Keratinocyte (primary cell): ENCODE results near the gene RASGEF1C.
"Not testable (repeated sequence)": the region's sequence is repeated elsewhere in the genome, so short reads cannot be mapped to it uniquely, and the experiment has no call there.

ENCODE experiments used
- EZH2 ChIP-seq: IDR thresholded peaks from one replicate; pipeline ENCODE4 v1.6.1; 2012; ENCODE audit warnings: inconsistent platforms, mild to moderate bottlenecking, low read length, moderate library complexity
- TF ChIP-seq, protein P1 (sequence below), 3 experiments: IDR thresholded peaks in 1 of 3; conservative IDR thresholded peaks in 1 of 3; optimal IDR thresholded peaks in 1 of 3; 2 replicates in 2 of 3; 3 replicates in 1 of 3; pipeline versions ENCODE3 to v1.5.1; 2011; ENCODE audit warnings: low read length in 3 of 3, mild to moderate bottlenecking in 3 of 3, moderate library complexity in 2 of 3, control low read depth in 1 of 3, inconsistent platforms in 1 of 3; ENCODE audit not compliant: insufficient read depth in 2 of 3; ENCODE audit errors: extremely low read depth in 1 of 3

DNA sequence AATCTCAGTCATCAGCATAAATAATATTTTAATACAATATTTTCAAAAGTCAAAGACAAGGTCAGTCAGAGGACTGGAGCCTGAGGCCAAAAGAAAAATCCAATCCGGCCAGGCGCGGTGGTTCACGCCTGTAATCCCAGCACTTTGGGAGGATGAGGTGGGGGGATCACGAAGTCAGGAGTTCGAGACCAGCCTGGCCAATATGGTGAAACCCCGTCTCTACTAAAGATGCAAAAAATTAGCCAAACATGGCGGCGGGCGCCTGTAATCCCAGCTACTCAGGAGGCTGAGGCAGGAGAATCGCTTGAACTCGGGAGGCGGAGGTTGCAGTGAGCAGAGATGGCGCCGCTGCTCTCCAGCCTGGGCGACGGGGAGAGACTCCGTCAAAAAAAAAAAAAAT is 119.4 kb downstream of the RASGEF1C start:
- not testable (repeated sequence) for TF ChIP-seq EZH2
- TF ChIP-seq, protein P1, sequence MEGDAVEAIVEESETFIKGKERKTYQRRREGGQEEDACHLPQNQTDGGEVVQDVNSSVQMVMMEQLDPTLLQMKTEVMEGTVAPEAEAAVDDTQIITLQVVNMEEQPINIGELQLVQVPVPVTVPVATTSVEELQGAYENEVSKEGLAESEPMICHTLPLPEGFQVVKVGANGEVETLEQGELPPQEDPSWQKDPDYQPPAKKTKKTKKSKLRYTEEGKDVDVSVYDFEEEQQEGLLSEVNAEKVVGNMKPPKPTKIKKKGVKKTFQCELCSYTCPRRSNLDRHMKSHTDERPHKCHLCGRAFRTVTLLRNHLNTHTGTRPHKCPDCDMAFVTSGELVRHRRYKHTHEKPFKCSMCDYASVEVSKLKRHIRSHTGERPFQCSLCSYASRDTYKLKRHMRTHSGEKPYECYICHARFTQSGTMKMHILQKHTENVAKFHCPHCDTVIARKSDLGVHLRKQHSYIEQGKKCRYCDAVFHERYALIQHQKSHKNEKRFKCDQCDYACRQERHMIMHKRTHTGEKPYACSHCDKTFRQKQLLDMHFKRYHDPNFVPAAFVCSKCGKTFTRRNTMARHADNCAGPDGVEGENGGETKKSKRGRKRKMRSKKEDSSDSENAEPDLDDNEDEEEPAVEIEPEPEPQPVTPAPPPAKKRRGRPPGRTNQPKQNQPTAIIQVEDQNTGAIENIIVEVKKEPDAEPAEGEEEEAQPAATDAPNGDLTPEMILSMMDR (optimal IDR thresholded peaks at IDR 0.05 in 1 of 3, IDR thresholded peaks at IDR 0.05 in 1 of 3, conservative IDR thresholded peaks at IDR 0.05 in 1 of 3; ENCODE audit: extremely low read depth in 1 of 3, insufficient read depth in 2 of 3, low read length in 3 of 3), result not testable (repeated sequence)
